Measurements from ENCODE around the gene RNF213. TPM values are rescaled to one million over a fixed set of nuclear protein-coding genes. Genes with fewer than 3 reads are reported as not detected.
"Not testable (repeated sequence)": the region's sequence is repeated elsewhere in the genome, so short reads cannot be mapped to it uniquely, and the experiment has no call there.

RNF213 gene
- polyA plus RNA-seq, 4 donors: 35.4 to 71.4 (median 53.0) TPM

DNA sequence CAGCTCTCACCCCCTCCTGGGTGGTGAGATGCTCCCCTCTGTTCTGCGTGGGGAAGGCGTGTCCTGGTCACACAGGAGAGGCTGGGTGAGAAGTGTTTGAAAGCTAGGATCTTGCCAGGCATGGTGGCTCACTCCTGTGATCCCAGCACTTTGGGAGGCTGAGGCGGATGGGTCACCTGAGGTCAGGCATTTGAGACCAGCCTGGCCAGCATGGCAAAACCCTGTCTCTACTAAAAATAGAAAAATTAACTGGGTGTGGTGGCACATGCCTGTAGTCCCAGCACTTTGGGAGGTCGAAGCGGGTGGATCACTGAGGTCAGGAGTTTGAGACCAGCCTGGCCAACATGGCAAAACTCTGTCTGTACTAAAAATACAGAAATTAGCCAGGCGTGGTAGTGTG lies 16.2 kb upstream of the RNF213 start:
- DNase-seq; H3K27me3 ChIP-seq (ENCODE audit: control insufficient read depth in 3 of 3, insufficient read depth in 3 of 3, low read length in 3 of 3); H3K9me3 ChIP-seq (ENCODE audit: control insufficient read depth in 2 of 2, insufficient read depth in 1 of 2, low read depth in 1 of 2, low read length in 1 of 2); H3K4me1 ChIP-seq (ENCODE audit: control insufficient read depth in 3 of 3, insufficient read depth in 2 of 3, low read depth in 1 of 3, low read length in 2 of 3); H3K27ac ChIP-seq (ENCODE audit: low read depth in 1 of 3, low read length in 2 of 3); H3K4me3 ChIP-seq (ENCODE audit: low read depth in 1 of 3, low read length in 3 of 3); FAIRE-seq: not testable (repeated sequence)
- 94 to 95% (median 94%) methylated on average over 6 of the region's 6 CpGs for WGBS, 3 donors
- H3K36me3 ChIP-seq (ENCODE audit: control insufficient read depth in 3 of 3, insufficient read depth in 2 of 3, low read depth in 1 of 3, low read length in 3 of 3): peaks cover 0 to 93% (median 6%) of the 10 kb centered on the region in 3 donors

DNA sequence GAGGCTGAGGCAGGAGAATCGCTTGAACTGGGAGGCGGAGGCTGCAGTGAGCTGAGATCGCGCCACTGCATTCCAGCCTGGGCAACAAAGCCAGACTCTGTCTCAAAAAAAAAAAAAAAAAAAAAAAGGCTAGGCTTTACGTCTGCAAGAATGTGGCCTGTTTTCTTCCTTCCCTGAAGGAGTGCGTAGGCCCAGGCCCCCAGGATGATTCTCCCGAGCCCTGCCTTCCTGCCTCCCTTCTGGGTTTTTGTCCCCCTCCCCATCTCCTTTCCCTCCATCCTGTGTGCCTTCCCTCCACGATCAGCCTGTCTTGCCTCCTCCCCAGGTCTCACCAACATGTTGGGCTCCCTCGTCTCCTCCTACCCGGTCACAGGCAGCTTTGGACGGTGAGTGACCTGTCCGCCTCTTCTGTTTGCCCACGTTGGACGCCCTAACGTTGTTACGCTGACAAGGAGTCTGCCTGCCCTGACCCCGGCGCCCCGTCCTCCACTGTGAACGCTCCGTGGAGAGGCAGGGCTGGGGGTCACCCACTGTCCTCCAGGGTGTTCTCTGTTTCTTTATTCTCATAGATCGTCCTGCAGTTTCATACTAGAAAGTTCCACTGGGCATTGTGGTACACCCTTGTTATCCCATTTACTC lies 15.7 kb upstream of the RNF213 start:
- WGBS, 3 donors: 89 to 91% (median 89%) methylated on average over 19 to 22 of the region's 22 CpGs
- Histone ChIP-seq H3K4me3 (ENCODE audit: low read depth in 1 of 3, low read length in 3 of 3) (no peak overlapping the region), H3K9me3 (ENCODE audit: control insufficient read depth in 2 of 2, insufficient read depth in 1 of 2, low read depth in 1 of 2, low read length in 1 of 2) (no peaks in the 10 kb centered on the region), H3K27ac (ENCODE audit: low read depth in 1 of 3, low read length in 2 of 3) (no peak overlapping the region), H3K27me3 (ENCODE audit: control insufficient read depth in 3 of 3, insufficient read depth in 3 of 3, low read length in 3 of 3) (no peaks in the 10 kb centered on the region), H3K4me1 (ENCODE audit: control insufficient read depth in 3 of 3, insufficient read depth in 2 of 3, low read depth in 1 of 3, low read length in 2 of 3) (no peaks in the 10 kb centered on the region), H3K36me3 (ENCODE audit: control insufficient read depth in 3 of 3, insufficient read depth in 2 of 3, low read depth in 1 of 3, low read length in 3 of 3) (peaks cover 0 to 93% (median 6%) of the 10 kb centered on the region in 3 donors)
- DNase-seq (no peak), FAIRE-seq (no peak)

DNA sequence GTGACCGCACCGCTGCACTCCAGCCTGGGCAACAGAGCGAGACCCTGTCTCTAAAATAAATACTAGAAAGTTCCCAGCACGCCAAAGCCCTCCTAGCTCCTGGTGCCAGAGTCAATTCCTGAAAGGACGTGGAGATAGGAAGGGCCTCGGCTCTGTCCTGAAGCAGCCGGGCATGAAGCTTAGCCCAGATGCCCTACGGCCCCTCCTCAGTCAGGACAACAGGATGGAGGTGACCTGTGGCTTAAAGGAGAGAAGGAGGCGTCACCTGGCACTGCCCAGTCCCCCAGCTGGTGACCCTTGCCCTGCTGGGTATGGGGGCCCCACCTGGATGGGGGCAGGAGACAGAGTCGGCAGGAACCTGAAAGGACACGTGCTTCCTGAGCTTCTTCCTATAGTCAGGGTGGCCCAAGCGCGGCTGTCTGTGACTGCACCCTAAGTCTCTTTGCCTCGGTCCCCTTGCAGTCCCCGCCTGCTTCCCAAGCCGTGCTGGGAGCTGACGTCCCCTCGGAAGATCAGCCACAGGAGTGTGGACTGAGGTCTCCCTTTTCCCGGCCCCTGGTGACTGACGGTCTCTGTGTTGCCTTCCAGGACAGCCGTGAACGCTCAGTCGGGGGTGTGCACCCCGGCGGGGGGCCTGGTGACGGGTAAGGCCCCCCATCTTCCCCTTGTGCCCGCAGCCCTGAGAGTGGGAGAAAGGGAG lies 14.9 kb upstream of the RNF213 start:
- Histone ChIP-seq H3K36me3 (ENCODE audit: control insufficient read depth in 3 of 3, insufficient read depth in 2 of 3, low read depth in 1 of 3, low read length in 3 of 3) (peaks cover 0 to 92% (median 6%) of the 10 kb centered on the region in 3 donors), H3K4me3 (ENCODE audit: low read depth in 1 of 3, low read length in 3 of 3) (no peak overlapping the region), H3K27me3 (ENCODE audit: control insufficient read depth in 3 of 3, insufficient read depth in 3 of 3, low read length in 3 of 3) (no peaks in the 10 kb centered on the region), H3K9me3 (ENCODE audit: control insufficient read depth in 2 of 2, insufficient read depth in 1 of 2, low read depth in 1 of 2, low read length in 1 of 2) (no peaks in the 10 kb centered on the region), H3K27ac (ENCODE audit: low read depth in 1 of 3, low read length in 2 of 3) (no peak overlapping the region), H3K4me1 (ENCODE audit: control insufficient read depth in 3 of 3, insufficient read depth in 2 of 3, low read depth in 1 of 3, low read length in 2 of 3) (no peaks in the 10 kb centered on the region)
- 88 to 90% (median 90%) methylated on average over 26 to 27 of the region's 27 CpGs for WGBS, 3 donors
- FAIRE-seq (no peak), DNase-seq (no peak)

DNA sequence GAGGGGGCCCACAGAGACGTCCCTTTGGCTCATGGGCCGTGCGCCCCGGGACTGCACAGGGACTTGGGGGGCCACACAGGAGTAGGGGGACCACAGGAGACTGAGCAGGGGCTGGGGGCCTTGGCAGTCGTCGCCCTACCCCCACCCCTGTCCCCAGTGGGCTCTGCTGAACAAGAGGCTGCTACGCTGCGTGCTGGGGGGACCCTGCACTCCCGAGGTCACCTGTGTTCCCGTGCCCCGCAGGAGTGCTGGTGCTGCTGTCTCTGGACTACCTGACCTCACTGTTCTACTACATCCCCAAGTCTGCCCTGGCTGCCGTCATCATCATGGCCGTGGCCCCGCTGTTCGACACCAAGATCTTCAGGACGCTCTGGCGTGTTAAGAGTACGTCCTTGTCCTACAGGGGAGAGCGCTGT lies 14.4 kb upstream of the RNF213 start:
- no peaks in the 10 kb centered on the region for H3K27me3 ChIP-seq (ENCODE audit: control insufficient read depth in 3 of 3, insufficient read depth in 3 of 3, low read length in 3 of 3)
- H3K36me3 ChIP-seq (ENCODE audit: control insufficient read depth in 3 of 3, insufficient read depth in 2 of 3, low read depth in 1 of 3, low read length in 3 of 3): peaks cover 0 to 90% (median 6%) of the 10 kb centered on the region in 3 donors
- H3K4me3 ChIP-seq (ENCODE audit: low read depth in 1 of 3, low read length in 3 of 3): no peak overlapping the region
- no peak overlapping the region for H3K27ac ChIP-seq (ENCODE audit: low read depth in 1 of 3, low read length in 2 of 3)
- 93 to 98% (median 93%) methylated on average over 19 of the region's 19 CpGs for WGBS, 3 donors
- no peak for FAIRE-seq
- H3K4me1 ChIP-seq (ENCODE audit: control insufficient read depth in 3 of 3, insufficient read depth in 2 of 3, low read depth in 1 of 3, low read length in 2 of 3): no peaks in the 10 kb centered on the region
- H3K9me3 ChIP-seq (ENCODE audit: control insufficient read depth in 2 of 2, insufficient read depth in 1 of 2, low read depth in 1 of 2, low read length in 1 of 2): no peaks in the 10 kb centered on the region
- DNase-seq: no peak

DNA sequence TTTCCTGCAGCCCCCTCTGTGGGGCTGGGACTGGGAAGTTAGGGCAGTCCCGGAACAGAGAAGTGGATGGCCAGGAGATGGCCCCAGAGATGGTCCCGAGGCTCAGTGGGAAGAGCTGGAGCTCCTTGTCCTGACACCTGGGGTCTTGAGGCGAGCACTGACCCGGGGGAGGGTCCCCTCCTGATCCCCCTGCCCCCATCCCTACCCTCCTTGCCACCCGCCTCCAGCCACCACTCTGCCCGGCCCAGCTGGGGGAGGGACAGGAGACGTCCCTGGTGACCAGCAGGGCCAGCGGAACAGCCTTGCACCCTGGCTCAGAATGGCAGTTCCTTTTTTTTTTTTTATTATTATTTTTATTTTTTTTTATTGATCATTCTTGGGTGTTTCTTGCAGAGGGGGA lies 13.9 kb upstream of the RNF213 start:
- H3K27ac ChIP-seq (ENCODE audit: low read depth in 1 of 3, low read length in 2 of 3): no peak overlapping the region

DNA sequence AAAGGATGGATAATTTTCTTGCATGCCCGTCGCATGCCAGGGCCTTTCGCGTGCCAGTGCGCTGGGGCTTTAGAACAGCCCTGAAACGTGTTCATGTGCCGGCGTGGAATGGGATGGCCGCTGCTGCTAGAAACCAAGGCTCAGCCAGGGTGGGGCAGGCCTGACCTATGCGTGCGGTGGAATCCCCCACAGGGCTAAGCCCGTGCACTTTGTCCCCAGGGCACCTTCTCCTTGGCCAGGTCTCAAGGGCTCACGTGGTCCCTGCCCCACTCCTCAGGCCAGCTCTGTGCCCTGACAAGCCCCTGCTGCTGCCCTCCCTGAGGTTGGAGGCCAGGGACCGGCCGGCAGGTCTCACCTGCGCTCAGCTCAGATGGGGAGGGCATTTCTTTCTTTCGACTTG lies 13.1 kb upstream of the RNF213 start:
- Histone ChIP-seq H3K4me3 (ENCODE audit: low read depth in 1 of 3, low read length in 3 of 3) (no peak overlapping the region), H3K4me1 (ENCODE audit: control insufficient read depth in 3 of 3, insufficient read depth in 2 of 3, low read depth in 1 of 3, low read length in 2 of 3) (no peaks in the 10 kb centered on the region), H3K9me3 (ENCODE audit: control insufficient read depth in 2 of 2, insufficient read depth in 1 of 2, low read depth in 1 of 2, low read length in 1 of 2) (no peaks in the 10 kb centered on the region), H3K27me3 (ENCODE audit: control insufficient read depth in 3 of 3, insufficient read depth in 3 of 3, low read length in 3 of 3) (no peaks in the 10 kb centered on the region), H3K27ac (ENCODE audit: low read depth in 1 of 3, low read length in 2 of 3) (no peak overlapping the region), H3K36me3 (ENCODE audit: control insufficient read depth in 3 of 3, insufficient read depth in 2 of 3, low read depth in 1 of 3, low read length in 3 of 3) (peaks cover 0 to 89% (median 0%) of the 10 kb centered on the region in 3 donors)
- FAIRE-seq: no peak
- 92 to 97% (median 94%) methylated on average over 17 of the region's 17 CpGs for WGBS, 3 donors
- DNase-seq: no peak

More for the DNA sequence above, 13.9 kb upstream of the RNF213 start:
- Histone ChIP-seq H3K4me3 (ENCODE audit: low read depth in 1 of 3, low read length in 3 of 3) (no peak overlapping the region), H3K27me3 (ENCODE audit: control insufficient read depth in 3 of 3, insufficient read depth in 3 of 3, low read length in 3 of 3) (no peaks in the 10 kb centered on the region), H3K4me1 (ENCODE audit: control insufficient read depth in 3 of 3, insufficient read depth in 2 of 3, low read depth in 1 of 3, low read length in 2 of 3) (no peaks in the 10 kb centered on the region), H3K9me3 (ENCODE audit: control insufficient read depth in 2 of 2, insufficient read depth in 1 of 2, low read depth in 1 of 2, low read length in 1 of 2) (no peaks in the 10 kb centered on the region), H3K36me3 (ENCODE audit: control insufficient read depth in 3 of 3, insufficient read depth in 2 of 3, low read depth in 1 of 3, low read length in 3 of 3) (peaks cover 0 to 89% (median 4%) of the 10 kb centered on the region in 3 donors)
- FAIRE-seq (no peak), DNase-seq (no peak)
- WGBS, 3 donors: 90 to 93% (median 93%) methylated on average over 6 to 8 of the region's 8 CpGs

DNA sequence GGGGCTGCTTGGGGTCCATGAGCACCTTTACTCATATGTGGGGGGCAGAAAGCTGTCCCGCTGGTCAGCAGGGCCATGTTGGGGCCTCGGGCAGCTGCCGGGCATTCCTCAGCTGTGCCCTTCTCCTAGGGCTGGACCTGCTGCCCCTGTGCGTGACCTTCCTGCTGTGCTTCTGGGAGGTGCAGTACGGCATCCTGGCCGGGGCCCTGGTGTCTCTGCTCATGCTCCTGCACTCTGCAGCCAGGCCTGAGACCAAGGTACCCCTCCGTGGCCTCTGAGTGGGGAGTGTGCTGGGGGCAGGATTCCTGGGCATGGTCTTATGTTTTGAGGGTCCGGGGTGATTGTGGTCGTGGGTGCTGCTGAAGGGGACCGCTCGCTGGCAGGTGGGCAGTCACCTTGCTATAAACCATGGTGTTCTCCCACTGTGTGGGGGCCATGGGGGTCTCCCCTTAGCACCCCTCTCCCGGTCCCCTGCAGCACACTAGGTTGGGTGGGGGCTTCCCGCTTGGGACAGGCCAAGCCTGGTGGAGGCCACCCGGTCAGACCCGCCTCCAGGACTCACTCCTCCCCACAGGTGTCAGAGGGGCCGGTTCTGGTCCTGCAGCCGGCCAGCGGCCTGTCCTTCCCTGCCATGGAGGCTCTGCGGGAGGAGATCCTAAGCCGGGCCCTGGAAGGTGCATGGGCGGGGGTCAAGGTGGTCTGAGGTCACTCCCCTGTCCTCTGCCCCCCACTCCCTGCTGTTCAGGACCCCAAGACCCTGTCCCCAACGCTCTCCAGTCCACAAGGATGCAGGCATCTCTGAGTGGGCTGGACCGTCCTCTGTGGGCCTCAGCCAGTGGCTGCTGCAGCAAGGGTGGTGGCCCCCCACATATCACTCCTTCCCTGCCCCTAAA lies 12.4 kb upstream of the RNF213 start:
- no peak for DNase-seq
- Histone ChIP-seq H3K4me3 (ENCODE audit: low read depth in 1 of 3, low read length in 3 of 3) (no peak overlapping the region), H3K9me3 (ENCODE audit: control insufficient read depth in 2 of 2, insufficient read depth in 1 of 2, low read depth in 1 of 2, low read length in 1 of 2) (no peaks in the 10 kb centered on the region), H3K4me1 (ENCODE audit: control insufficient read depth in 3 of 3, insufficient read depth in 2 of 3, low read depth in 1 of 3, low read length in 2 of 3) (no peaks in the 10 kb centered on the region), H3K27me3 (ENCODE audit: control insufficient read depth in 3 of 3, insufficient read depth in 3 of 3, low read length in 3 of 3) (no peaks in the 10 kb centered on the region), H3K36me3 (ENCODE audit: control insufficient read depth in 3 of 3, insufficient read depth in 2 of 3, low read depth in 1 of 3, low read length in 3 of 3) (peaks cover 0 to 90% (median 0%) of the 10 kb centered on the region in 3 donors), H3K27ac (ENCODE audit: low read depth in 1 of 3, low read length in 2 of 3) (no peak overlapping the region)
- FAIRE-seq: no peak
- 92 to 95% (median 94%) methylated on average over 19 to 23 of the region's 23 CpGs for WGBS, 3 donors
